ENCODE results near the gene BPIFB4.
"Not testable (repeated sequence)": the region's sequence is repeated elsewhere in the genome, so short reads cannot be mapped to it uniquely, and the experiment has no call there.

The BPIFB4 gene

DNA sequence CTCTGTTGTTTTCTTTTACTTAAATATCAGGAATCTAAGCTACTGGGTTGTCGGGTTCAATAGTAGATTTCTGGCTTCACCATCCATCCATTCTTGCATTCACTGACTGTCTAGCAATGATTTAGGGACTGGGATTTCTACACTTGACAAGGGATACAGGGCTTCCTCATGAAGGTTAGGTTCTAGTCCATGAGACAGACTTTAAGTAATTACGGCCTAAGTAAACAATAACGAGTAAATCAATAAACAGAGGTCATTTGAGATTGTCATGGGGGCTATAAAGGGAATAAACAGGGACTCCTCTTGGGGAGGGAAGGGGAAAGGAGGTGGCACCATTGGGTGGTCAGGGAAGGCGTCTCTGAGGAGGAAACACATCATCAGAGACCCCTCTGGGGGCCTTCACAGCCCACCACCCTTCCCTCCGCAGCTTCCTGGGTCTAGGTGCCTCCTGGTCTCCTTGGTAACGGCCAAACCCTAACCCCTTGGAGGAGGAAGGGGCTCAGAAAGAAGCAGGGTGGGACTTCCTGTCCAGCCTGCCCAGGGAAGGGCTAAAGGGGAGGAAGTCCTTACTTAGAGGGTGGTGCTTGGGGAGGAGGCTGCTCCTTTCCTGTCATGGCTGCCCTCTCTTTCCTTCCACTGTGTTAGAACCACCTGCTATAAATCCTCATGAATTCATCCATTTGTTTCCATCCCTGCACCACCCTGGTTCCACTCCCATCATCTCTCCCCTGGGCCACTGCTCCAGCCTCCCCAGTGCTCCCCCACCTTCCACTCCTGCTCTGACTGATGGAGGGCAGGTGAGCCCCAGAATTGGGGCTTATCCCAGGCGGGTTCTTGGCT, 33.3 kb downstream of the BPIFB4 start:
- H3K27me3 Mint-ChIP-seq, result peaks cover 22% of the 10 kb centered on the region

GRCh38 chr20:33113387-33113908, 34.0 kb downstream of the BPIFB4 start:
- H3K36me3 Mint-ChIP-seq, result no peaks in the 10 kb centered on the region
- H3K27me3 Mint-ChIP-seq, result peaks cover 29% of the 10 kb centered on the region
- H3K4me3 Mint-ChIP-seq, result no peak overlapping the region
- no peak for ATAC-seq
- no peaks in the 10 kb centered on the region for H3K4me1 Mint-ChIP-seq
- H3K27ac Mint-ChIP-seq, result no peak overlapping the region
- no peaks in the 10 kb centered on the region for H3K9me3 Mint-ChIP-seq

More for the DNA sequence above, 33.3 kb downstream of the BPIFB4 start:
- Mint-ChIP-seq H3K36me3 (no peaks in the 10 kb centered on the region), H3K9me3 (no peaks in the 10 kb centered on the region), H3K4me3 (no peak overlapping the region), H3K4me1 (no peaks in the 10 kb centered on the region), H3K27ac (no peak overlapping the region)
- no peak for ATAC-seq

GRCh38 chr20:33115501-33115900, 36.1 kb downstream of the BPIFB4 start:
- H3K27me3 Mint-ChIP-seq, result peaks cover 34% of the 10 kb centered on the region
- not testable (repeated sequence) for H3K36me3 Mint-ChIP-seq, H3K9me3 Mint-ChIP-seq, H3K27ac Mint-ChIP-seq, H3K4me3 Mint-ChIP-seq, H3K4me1 Mint-ChIP-seq, ATAC-seq

GRCh38 chr20:33119725-33120720, 40.6 kb downstream of the BPIFB4 start:
- Mint-ChIP-seq H3K36me3 (no peaks in the 10 kb centered on the region), H3K4me1 (no peaks in the 10 kb centered on the region), H3K27me3 (peaks cover 52% of the 10 kb centered on the region), H3K4me3 (no peak overlapping the region), H3K9me3 (peaks cover 7% of the 10 kb centered on the region), H3K27ac (no peak overlapping the region)
- peak; percentile 64 for ATAC-seq

DNA sequence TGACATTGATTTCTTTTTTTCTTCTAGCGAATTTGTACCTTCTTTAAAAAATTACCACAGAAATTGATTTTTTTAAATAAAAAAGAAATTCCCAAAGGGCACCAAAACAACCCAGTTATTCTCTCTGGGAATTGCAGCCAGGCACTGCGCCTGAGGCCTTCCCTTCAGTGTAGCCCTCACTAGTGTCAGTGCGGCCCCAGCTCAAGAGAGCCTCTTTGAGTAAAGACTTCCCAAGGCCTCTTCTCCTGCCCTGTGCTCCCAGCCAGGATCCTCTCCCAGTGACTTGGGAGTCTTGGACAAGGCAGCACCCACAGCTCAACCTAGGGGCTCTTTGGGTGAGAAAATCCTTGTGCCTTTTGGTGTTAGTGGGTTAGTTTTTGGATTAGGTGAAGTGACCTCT, 41.5 kb downstream of the BPIFB4 start:
- Mint-ChIP-seq H3K4me3 (no peak overlapping the region), H3K36me3 (no peaks in the 10 kb centered on the region), H3K9me3 (peaks cover 7% of the 10 kb centered on the region), H3K27me3 (peaks cover 61% of the 10 kb centered on the region), H3K4me1 (no peaks in the 10 kb centered on the region), H3K27ac (no peak overlapping the region)
- ATAC-seq, result no peak

- not testable (repeated sequence) for H3K4me1 Mint-ChIP-seq
These were observed 42.9 kb downstream of the BPIFB4 start for GRCh38 chr20:33122297-33122696.

GRCh38 chr20:33124261-33124660, 44.8 kb downstream of the BPIFB4 start:
- ATAC-seq, result no peak
- Mint-ChIP-seq H3K27ac (no peak overlapping the region), H3K27me3 (peaks cover 49% of the 10 kb centered on the region), H3K4me1 (no peaks in the 10 kb centered on the region), H3K9me3 (peaks cover 7% of the 10 kb centered on the region), H3K4me3 (no peak overlapping the region), H3K36me3 (no peaks in the 10 kb centered on the region)

More at GRCh38 chr20:33122297-33122696, 42.9 kb downstream of the BPIFB4 start:
- not testable (repeated sequence) for ATAC-seq, H3K4me3 Mint-ChIP-seq, H3K27ac Mint-ChIP-seq, H3K36me3 Mint-ChIP-seq, H3K9me3 Mint-ChIP-seq
- H3K27me3 Mint-ChIP-seq, result peaks cover 63% of the 10 kb centered on the region

- Mint-ChIP-seq H3K4me1 (no peaks in the 10 kb centered on the region), H3K4me3 (no peak overlapping the region), H3K9me3 (peaks cover 7% of the 10 kb centered on the region), H3K36me3 (no peaks in the 10 kb centered on the region), H3K27me3 (peaks cover 56% of the 10 kb centered on the region), H3K27ac (no peak overlapping the region)
- ATAC-seq, result no peak
These were observed 45.6 kb downstream of the BPIFB4 start for GRCh38 chr20:33124994-33125393.

DNA sequence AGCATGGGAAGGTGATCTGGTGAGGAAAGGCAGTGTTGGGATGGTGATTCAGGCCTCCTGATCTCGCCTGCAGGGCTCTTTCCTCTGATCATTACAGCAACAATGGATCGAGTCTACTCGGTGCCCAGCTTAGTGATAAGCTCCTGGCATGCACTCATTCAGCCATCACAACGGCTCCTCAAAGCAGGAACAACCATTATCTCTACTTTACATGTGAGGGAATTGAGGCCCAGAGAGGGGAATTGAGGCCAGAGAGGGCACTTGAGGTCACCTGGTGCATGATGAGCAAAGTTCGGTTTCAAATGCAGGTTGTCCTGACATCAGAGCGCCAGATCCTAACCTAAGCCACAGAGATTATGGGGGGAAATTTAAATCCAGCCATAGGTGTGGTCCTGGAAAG, 46.5 kb downstream of the BPIFB4 start:
- Mint-ChIP-seq H3K9me3 (peaks cover 7% of the 10 kb centered on the region), H3K36me3 (no peaks in the 10 kb centered on the region), H3K4me3 (no peak overlapping the region), H3K27me3 (peaks cover 57% of the 10 kb centered on the region), H3K27ac (no peak overlapping the region), H3K4me1 (no peaks in the 10 kb centered on the region)
- no peak for ATAC-seq

DNA sequence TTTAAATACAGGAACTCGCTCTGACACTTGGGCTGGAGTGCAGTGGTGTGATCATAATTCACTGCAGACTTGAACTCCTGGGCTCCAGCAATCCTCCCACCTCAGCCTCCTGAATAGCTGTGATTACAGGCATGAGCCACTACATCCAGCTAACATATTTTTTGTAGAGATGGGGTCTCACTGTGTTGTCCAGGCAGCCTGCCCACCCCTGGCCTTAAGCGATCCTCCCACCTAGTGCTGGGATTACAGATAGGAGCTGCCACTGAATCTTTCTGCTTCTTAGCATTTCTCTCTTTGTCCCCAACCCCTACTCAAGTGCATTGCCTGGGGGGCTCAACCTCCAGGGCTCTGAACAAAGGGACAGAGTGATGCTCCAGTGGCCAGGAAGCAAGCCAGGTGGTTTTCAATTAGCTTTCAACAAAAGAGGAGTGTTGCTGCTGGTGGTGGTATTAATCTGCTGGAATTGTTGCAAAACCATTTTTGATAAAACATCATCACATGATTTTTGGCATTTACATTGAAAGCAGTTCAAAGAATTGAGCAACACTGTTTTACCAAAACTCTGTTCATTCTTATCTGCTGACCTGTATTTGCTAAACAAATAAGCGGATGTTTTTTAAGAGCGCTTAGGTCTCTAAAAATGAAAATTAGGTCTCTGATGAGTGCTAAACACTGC, 48.1 kb downstream of the BPIFB4 start:
- no peak overlapping the region for H3K4me3 Mint-ChIP-seq
- no peak for ATAC-seq
- no peaks in the 10 kb centered on the region for H3K4me1 Mint-ChIP-seq
- H3K9me3 Mint-ChIP-seq, result peaks cover 3% of the 10 kb centered on the region
- H3K36me3 Mint-ChIP-seq, result no peaks in the 10 kb centered on the region
- H3K27ac Mint-ChIP-seq, result no peak overlapping the region
- H3K27me3 Mint-ChIP-seq, result peaks cover 45% of the 10 kb centered on the region

DNA sequence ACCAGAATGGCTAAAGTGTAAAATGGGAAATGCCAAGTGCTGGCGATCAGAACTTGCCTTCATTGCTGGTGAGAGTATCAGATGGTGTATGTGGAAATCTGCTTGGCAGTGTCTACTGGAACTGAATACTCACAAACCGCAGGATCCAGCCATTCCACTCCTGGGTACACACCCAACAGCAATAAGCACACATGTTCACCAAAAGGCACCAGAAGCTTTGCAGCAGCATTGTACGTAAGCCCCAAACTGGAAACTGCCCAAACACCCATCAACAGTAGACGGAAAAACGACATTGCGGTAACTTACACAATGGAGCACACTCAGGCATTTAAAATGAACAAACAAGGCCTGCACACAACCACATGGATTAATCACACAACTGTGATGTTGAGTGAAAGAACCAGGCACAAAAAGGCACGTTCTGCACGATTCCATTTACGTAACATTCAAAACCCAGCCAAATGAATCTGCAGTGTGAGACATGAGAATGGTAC, 51.2 kb downstream of the BPIFB4 start:
- no peaks in the 10 kb centered on the region for H3K4me1 Mint-ChIP-seq
- H3K36me3 Mint-ChIP-seq, result no peaks in the 10 kb centered on the region
- no peak overlapping the region for H3K4me3 Mint-ChIP-seq
- ATAC-seq, result no peak
- H3K9me3 Mint-ChIP-seq, result no peaks in the 10 kb centered on the region
- H3K27ac Mint-ChIP-seq, result no peak overlapping the region
- peaks cover 16% of the 10 kb centered on the region for H3K27me3 Mint-ChIP-seq

GRCh38 chr20:33131949-33132473, 52.6 kb downstream of the BPIFB4 start:
- Mint-ChIP-seq H3K36me3 (no peaks in the 10 kb centered on the region), H3K4me3 (no peak overlapping the region), H3K27me3 (peaks cover 10% of the 10 kb centered on the region), H3K9me3 (no peaks in the 10 kb centered on the region), H3K27ac (no peak overlapping the region), H3K4me1 (no peaks in the 10 kb centered on the region)
- ATAC-seq, result no peak

DNA sequence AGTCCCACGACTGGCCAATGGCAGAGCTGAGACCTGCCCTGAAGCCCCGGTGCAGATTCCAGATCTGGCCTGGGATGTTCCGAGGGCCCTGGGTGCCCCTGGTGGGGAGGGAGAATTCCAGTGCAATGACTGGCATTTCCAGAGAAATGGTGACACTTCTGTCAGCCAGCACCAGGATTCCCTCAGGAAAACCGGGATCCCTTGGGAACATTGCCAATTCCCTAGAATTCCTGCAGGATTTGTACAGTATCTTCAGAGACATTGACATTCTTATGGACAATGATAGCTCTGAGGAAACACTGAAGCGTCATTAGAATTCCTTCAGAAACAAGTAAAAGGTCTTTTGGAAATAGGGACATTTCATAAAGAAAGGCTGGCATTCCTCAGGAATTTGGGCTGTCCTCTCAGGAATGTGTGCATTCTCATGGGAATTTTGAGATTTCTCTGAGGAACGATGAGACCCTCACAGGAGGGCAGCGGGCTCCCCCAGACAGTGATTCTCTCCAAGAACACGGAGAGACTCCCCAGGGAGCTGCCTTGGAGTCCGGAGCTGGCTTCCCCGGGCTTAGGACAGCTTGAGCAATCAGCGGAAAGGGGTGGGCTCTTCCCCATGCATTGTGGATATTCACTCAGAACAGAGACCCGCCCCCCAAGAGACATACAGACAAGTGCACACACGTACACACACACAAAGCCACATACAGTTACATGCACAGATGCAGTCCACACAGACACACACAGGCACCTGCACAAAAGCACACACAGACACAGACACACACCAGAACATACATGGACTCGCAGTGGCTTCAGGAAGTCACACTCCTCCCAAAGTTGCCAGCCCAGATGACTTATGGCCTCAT, 53.3 kb downstream of the BPIFB4 start:
- Mint-ChIP-seq H3K4me3 (no peak overlapping the region), H3K27ac (no peak overlapping the region), H3K9me3 (no peaks in the 10 kb centered on the region)

More for the DNA sequence above, 53.3 kb downstream of the BPIFB4 start:
- Mint-ChIP-seq H3K27me3 (peaks cover 10% of the 10 kb centered on the region), H3K36me3 (no peaks in the 10 kb centered on the region), H3K4me1 (no peaks in the 10 kb centered on the region)
- ATAC-seq, result no peak
